K562 (cell line): ENCODE data around the gene PLXDC2. TPM values are rescaled to one million over a fixed set of nuclear protein-coding genes. Genes with fewer than 3 reads are reported as not detected.

Source experiments
- ATAC-seq: fragments of 200-7000 bp; cut with Tn5 transposase; 3 replicates; pipeline ENCODE4 v1.9.1; 2020; ENCODE audit warnings: moderate library complexity
- BruUV-seq: library from RNA; stranded (reverse); fragments of 400-500 nt; replicated peaks from 2 replicates; lab custom pipeline; 2021; lab: Mats Ljungman, UMichigan
- CTCF ChIA-PET: fragments of 300-600 bp; formaldehyde crosslinking; extraction: SDS; loops from one replicate; lab custom pipeline; 2021; ENCODE audit warnings: low intra/inter-chr PET ratio; lab: Yijun Ruan, JAX
- POLR2A ChIA-PET: fragments of 300-600, 350-650 bp; sonication (Branson Sonifier 250); formaldehyde crosslinking; extraction: SDS; loops from one replicate; lab custom pipeline; 2021; ENCODE audit warnings: antibody characterized with exemption, inconsistent platforms; lab: Yijun Ruan, JAX
- DNase-seq, 4 experiments: peaks; one replicate each; pipeline versions ENCODE4 v3.0.0 to v3.0.0-alpha.2; 2011 to 2018; ENCODE audit warnings: low spot score in 3 of 4, mixed read lengths in 3 of 4; ENCODE audit errors: extremely low read depth in 1 of 4
- FAIRE-seq: peaks from 2 replicates; lab custom pipeline; 2011; peaks lifted over from hg19 to GRCh38; lab: Jason Lieb, UNC
- H2AFZ ChIP-seq: 2 replicates; pipeline ENCODE4 v1.6.0; 2011; ENCODE audit warnings: low read depth, low read length, control low read depth, inconsistent platforms
- H3K27ac ChIP-seq: fragments of 200-600 bp; 3 replicates; pipeline ENCODE4 v1.8.0; 2011; ENCODE audit warnings: low read depth, mild to moderate bottlenecking, control low read depth, inconsistent platforms, low read length, moderate library complexity, mixed read lengths; ENCODE audit errors: extremely low read depth
- H3K27me3 ChIP-seq, 2 experiments: fragments of 300-600 bp in 1 of 2; 2 replicates in 1 of 2; 3 replicates in 1 of 2; pipeline versions ENCODE4 v1.6.0 to v1.8.0; 2011; ENCODE audit warnings: inconsistent platforms in 2 of 2, low read length in 2 of 2, mild to moderate bottlenecking in 1 of 2, mixed read lengths in 1 of 2, moderate library complexity in 1 of 2; ENCODE audit not compliant: control insufficient read depth in 2 of 2, insufficient read depth in 2 of 2
- H3K36me3 ChIP-seq: fragments of 300-600 bp; 3 replicates; pipeline ENCODE4 v1.8.0; 2011; ENCODE audit warnings: mild to moderate bottlenecking, low read length, inconsistent platforms; ENCODE audit not compliant: control insufficient read depth, insufficient read depth
- H3K4me1 ChIP-seq, 2 experiments: fragments of 200-600 bp in 1 of 2; replicated peaks in 1 of 2; 2 replicates in 1 of 2; 3 replicates in 1 of 2; pipeline versions ENCODE4 v1.5.1 to v1.8.0; 2011; ENCODE audit warnings: inconsistent platforms in 2 of 2, low read length in 2 of 2, mild to moderate bottlenecking in 1 of 2, mixed read lengths in 1 of 2, moderate library complexity in 1 of 2; ENCODE audit not compliant: control insufficient read depth in 2 of 2, insufficient read depth in 2 of 2
- H3K4me2 ChIP-seq: 2 replicates; pipeline ENCODE4 v1.6.1; 2011; ENCODE audit warnings: low read length, control low read depth, inconsistent platforms, mixed read lengths; ENCODE audit not compliant: insufficient read depth
- H3K4me3 ChIP-seq: fragments of 200-600 bp; sonication (generic), shearing (Covaris generic); 2 replicates; pipeline ENCODE4 v1.5.1; 2016; ENCODE audit warnings: control low read depth, inconsistent platforms
- H3K79me2 ChIP-seq: fragments of 200-600 bp; 3 replicates; pipeline ENCODE4 v1.8.0; 2011; ENCODE audit warnings: low read length, inconsistent platforms; ENCODE audit not compliant: control insufficient read depth, insufficient read depth
- H3K9ac ChIP-seq, 2 experiments: 2 replicates each; pipeline versions ENCODE4 v1.6.0 to v1.6.1; 2011; ENCODE audit warnings: low read depth in 2 of 2, low read length in 2 of 2, control low read depth in 1 of 2, inconsistent platforms in 1 of 2, mild to moderate bottlenecking in 1 of 2, mixed read lengths in 1 of 2; ENCODE audit not compliant: insufficient read depth in 1 of 2
- H3K9me1 ChIP-seq: one replicate; pipeline ENCODE4 v1.6.0; 2011; ENCODE audit warnings: inconsistent platforms, mild to moderate bottlenecking, low read length, moderate library complexity; ENCODE audit not compliant: control insufficient read depth, insufficient read depth
- H3K9me3 ChIP-seq: replicated peaks from 2 replicates; pipeline ENCODE4 v1.5.1; 2011; ENCODE audit warnings: low read depth, low read length, inconsistent platforms; ENCODE audit not compliant: control insufficient read depth, insufficient read depth
- H4K20me1 ChIP-seq: replicated peaks from 2 replicates; pipeline ENCODE4 v1.6.1; 2011; ENCODE audit warnings: low read length, inconsistent platforms, mixed read lengths; ENCODE audit not compliant: control insufficient read depth, insufficient read depth
- BDP1 ChIP-seq: IDR thresholded peaks from 3 replicates; pipeline ENCODE4 v1.6.1; 2011; ENCODE audit not compliant: insufficient read length, insufficient read depth
- CCAR2 ChIP-seq: fragments of 200-400 bp; formaldehyde crosslinking; IDR thresholded peaks from 2 replicates; pipeline ENCODE4 v1.6.1; 2017; ENCODE audit warnings: mild to moderate bottlenecking, low read depth, low read length
- CXXC5 ChIP-seq: fragments of 250-450 bp; sonication (Bioruptor Pico); IDR thresholded peaks from 2 replicates; pipeline ENCODE4 v1.8.0; 2022; ENCODE audit warnings: inconsistent platforms, mild to moderate bottlenecking, moderate library complexity
- ELF1 ChIP-seq: fragments of 200-800 bp; sonication (Bioruptor generic); IDR thresholded peaks from 2 replicates; pipeline ENCODE4 v1.6.1; 2016; ENCODE audit warnings: missing genetic modification characterization, missing compliant biosample characterization
- FOXJ2 ChIP-seq: fragments of 200-800 bp; sonication (Bioruptor generic); IDR thresholded peaks from 2 replicates; pipeline ENCODE4 v1.6.1; 2016; ENCODE audit warnings: missing genetic modification characterization, missing compliant biosample characterization
- FOXK1 ChIP-seq: sonication (generic); formaldehyde crosslinking; IDR thresholded peaks from 2 replicates; pipeline ENCODE4 v1.8.0; 2022; ENCODE audit warnings: missing genetic modification reagents, mild to moderate bottlenecking, borderline replicate concordance
- GTF2F1 ChIP-seq: IDR thresholded peaks from 2 replicates; pipeline ENCODE4 v1.6.1; 2011; ENCODE audit warnings: low read depth, low read length, improper control_type of control experiment
- KAT2B ChIP-seq: IDR thresholded peaks from one replicate; pipeline ENCODE4 v1.6.1; 2012; ENCODE audit warnings: low read depth, mild to moderate bottlenecking, control low read depth, inconsistent platforms, low read length, moderate library complexity
- KLF16 ChIP-seq: IDR thresholded peaks from 2 replicates; pipeline ENCODE4 v1.6.1; 2016; ENCODE audit warnings: antibody characterized with exemption
- NONO ChIP-seq, 2 experiments: fragments of 200-400 bp in 1 of 2; fragments of 450-650 bp in 1 of 2; formaldehyde crosslinking in 1 of 2; IDR thresholded peaks; 2 replicates each; pipeline ENCODE4 v1.6.1; 2017; ENCODE audit warnings: low read depth in 2 of 2, mild to moderate bottlenecking in 2 of 2, moderate library complexity in 2 of 2, low read length in 1 of 2
- POLR2H ChIP-seq: IDR thresholded peaks from 2 replicates; pipeline ENCODE4 v1.6.1; 2016; ENCODE audit warnings: missing genetic modification characterization, low read depth, mild to moderate bottlenecking, control low read depth, missing compliant biosample characterization, moderate library complexity
- YBX1 ChIP-seq: fragments of 450-650 bp; IDR thresholded peaks from 2 replicates; pipeline ENCODE4 v1.7.1; 2016; ENCODE audit warnings: mild to moderate bottlenecking
- ZBED1 ChIP-seq: IDR thresholded peaks from 2 replicates; pipeline ENCODE4 v1.6.1; 2014
- ZC3H8 ChIP-seq: fragments of 450-650 bp; IDR thresholded peaks from 2 replicates; pipeline ENCODE4 v1.6.1; 2017
- ZNF146 ChIP-seq: IDR thresholded peaks from one replicate; pipeline ENCODE4 v1.6.1; 2018; ENCODE audit warnings: missing compliant biosample characterization; ENCODE audit not compliant: unreplicated experiment
- ZNF232 ChIP-seq: sonication (generic); formaldehyde crosslinking; IDR thresholded peaks from 2 replicates; pipeline ENCODE4 v1.8.0; 2022; ENCODE audit warnings: mild to moderate bottlenecking, missing genetic modification reagents
- ZNF79 ChIP-seq: fragments of 250-450 bp; sonication (Bioruptor Pico); IDR thresholded peaks from 2 replicates; pipeline ENCODE4 v1.4.0; 2020; ENCODE audit warnings: low read depth, mild to moderate bottlenecking, moderate library complexity
- ZNF830 ChIP-seq: fragments of 250-450 bp; sonication (Bioruptor Pico); IDR thresholded peaks from 2 replicates; pipeline ENCODE4 v1.5.0; 2021; ENCODE audit warnings: mild to moderate bottlenecking
- WGBS: fragments of 100-300 bp; shearing (Covaris generic); methylation state at CpG from one replicate; pipeline ENCODE4 v1.1.6; 2016; ENCODE audit warnings: low coverage, mixed read lengths; ENCODE audit not compliant: insufficient coverage; ENCODE audit errors: missing lambda C conversion rate; 5-methylcytosine and 5-hydroxymethylcytosine counted together
- in situ Hi-C: fragments of 300-500 bp; cut with MboI; formaldehyde crosslinking; loops from 4 replicates; pipeline ENCODE4 v1.15.0; 2018; ENCODE audit warnings: inconsistent platforms, mixed read lengths
- intact Hi-C: fragments of 100-400 bp; cut with micrococcal nuclease; formaldehyde crosslinking; loops from 2 replicates; pipeline ENCODE4 v1.14.2; 2022
- polyA plus RNA-seq, 8 experiments: library from polyadenylated mRNA; depleted of rRNA in 4 of 8; stranded (reverse) in 5 of 8; unstranded in 3 of 8; fragments of >200 nt; fragmentation: Nextera tagmentation in 2 of 8; fragmentation: Illumina TruSeq in 1 of 8; extraction: Ambion mirVana in 2 of 8; extraction: Trizol in 1 of 8; gene quantifications; 2 replicates each; pipeline versions ENCODE4 v1.2.1 to v1.2.3, GENCODE V29; 2011 to 2014; ENCODE audit warnings: inconsistent platforms in 1 of 8, missing spikeins in 1 of 8
- total RNA-seq, 7 experiments: library from RNA; depleted of rRNA in 6 of 7; stranded (reverse); fragments of >200 nt in 6 of 7; fragmentation: Illumina TruSeq in 2 of 7; extraction: Trizol in 2 of 7; gene quantifications; 2 replicates each; pipeline versions ENCODE4 v1.2.1 to v1.2.3, GENCODE V29; 2011 to 2021; ENCODE audit warnings: low replicate concordance in 1 of 7
- TF ChIP-seq, protein P1 (sequence below), 2 experiments: IDR thresholded peaks in 1 of 2; conservative IDR thresholded peaks in 1 of 2; 2 replicates each; pipeline ENCODE4 v1.6.1; 2016; ENCODE audit warnings: low read depth in 2 of 2, mild to moderate bottlenecking in 1 of 2, missing compliant biosample characterization in 1 of 2, missing genetic modification characterization in 1 of 2, moderate library complexity in 1 of 2
- TF ChIP-seq, protein P2 (sequence below): fragments of 250-450 bp; sonication (Bioruptor Pico); IDR thresholded peaks from 2 replicates; pipeline ENCODE4 v1.5.0; 2020; ENCODE audit warnings: mild to moderate bottlenecking

The PLXDC2 gene
- total and polyA plus RNA-seq, 9 of the 15 experiments (the other 6 are each of a cell fraction or from before 2014, with no cell fraction given): 0.01 to 0.33 (median 0.10) TPM; not detected in 3

DNA sequence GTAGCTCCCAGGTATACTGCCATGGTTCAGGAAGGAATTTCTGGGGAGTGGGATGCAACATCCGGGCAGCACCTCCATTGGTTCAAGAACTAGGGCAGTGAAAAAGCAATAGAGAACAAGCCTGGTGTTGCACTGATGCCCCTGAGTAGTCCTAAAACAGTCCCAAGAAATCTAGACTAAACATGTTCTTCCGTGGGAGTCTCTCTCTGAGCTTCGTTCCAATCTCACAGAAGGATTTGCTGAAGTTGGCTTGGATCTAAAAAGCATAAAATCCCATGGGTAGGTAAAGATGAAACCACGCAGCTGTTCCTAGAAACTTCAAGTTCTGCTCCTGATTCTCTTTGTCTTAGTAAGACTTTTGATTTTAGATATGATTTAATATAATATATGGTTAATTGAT is 154.5 kb downstream of the PLXDC2 start (continued):
- TF ChIP-seq CXXC5: no peak
- no peak for TF ChIP-seq CCAR2
- TF ChIP-seq ZNF79: no peak
- TF ChIP-seq FOXJ2: no peak
- TF ChIP-seq POLR2H (tag): no peak
- TF ChIP-seq NONO (IDR thresholded peaks at IDR 0.05; ENCODE audit: low read depth in 2 of 2, low read length in 1 of 2): no peak
- TF ChIP-seq KLF16: no peak

DNA sequence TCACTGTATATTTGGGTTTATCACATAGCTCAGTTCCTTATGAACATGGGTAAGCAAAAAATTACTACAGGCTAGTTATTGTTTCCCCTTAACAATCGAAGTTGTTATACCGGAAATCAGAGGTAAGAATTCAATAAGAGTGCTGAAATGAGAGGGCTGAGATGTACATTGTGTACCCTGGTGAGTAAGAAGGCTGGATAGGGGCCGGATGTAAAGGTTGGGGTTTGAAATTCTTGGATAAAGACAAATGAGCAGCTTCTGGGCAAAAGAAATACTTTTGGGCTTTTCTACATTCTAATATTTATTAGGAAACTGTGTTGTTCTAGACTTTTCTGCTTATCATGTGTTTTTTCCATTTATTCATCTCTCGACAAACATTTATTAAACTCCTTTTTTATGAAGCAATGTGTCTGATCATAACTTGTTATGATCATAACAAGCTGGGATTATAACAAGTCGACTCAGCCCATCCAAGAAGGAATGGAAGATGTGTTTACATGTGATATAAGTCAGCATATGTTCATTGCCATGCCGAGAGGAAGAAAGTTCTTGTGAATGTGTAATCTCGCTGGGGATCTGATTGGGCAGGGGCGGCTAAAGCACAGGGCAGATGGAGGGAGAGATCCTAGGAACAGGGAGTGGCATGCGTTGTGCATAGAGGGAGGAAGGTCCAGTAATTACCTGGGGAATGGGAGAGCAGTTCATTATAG is 155.3 kb downstream of the PLXDC2 start:
- H3K9me1 ChIP-seq: no peaks in the 10 kb centered on the region
- H3K9ac ChIP-seq: no peak overlapping the region
- H3K4me3 ChIP-seq: no peak overlapping the region
- no peaks in the 10 kb centered on the region for H4K20me1 ChIP-seq
- H3K27me3 ChIP-seq: no peaks in the 10 kb centered on the region
- BruUV-seq: no TSS peak
- 0% methylated on average over 9 of the region's 9 CpGs for WGBS
- CTCF ChIA-PET: no interaction called here
- no peak for ATAC-seq
- no peaks in the 10 kb centered on the region for H3K79me2 ChIP-seq
- TF ChIP-seq KAT2B (no peak), ZNF830 (no peak), ZNF232 (CRISPR knock-in tag) (no peak), ELF1 (no peak), ZBED1 (no peak), BDP1 (no peak), YBX1 (no peak), ZC3H8 (no peak), FOXK1 (CRISPR knock-in tag) (no peak), GTF2F1 (no peak), ZNF146 (CRISPR knock-in tag) (no peak)
- TF ChIP-seq, protein P1, sequence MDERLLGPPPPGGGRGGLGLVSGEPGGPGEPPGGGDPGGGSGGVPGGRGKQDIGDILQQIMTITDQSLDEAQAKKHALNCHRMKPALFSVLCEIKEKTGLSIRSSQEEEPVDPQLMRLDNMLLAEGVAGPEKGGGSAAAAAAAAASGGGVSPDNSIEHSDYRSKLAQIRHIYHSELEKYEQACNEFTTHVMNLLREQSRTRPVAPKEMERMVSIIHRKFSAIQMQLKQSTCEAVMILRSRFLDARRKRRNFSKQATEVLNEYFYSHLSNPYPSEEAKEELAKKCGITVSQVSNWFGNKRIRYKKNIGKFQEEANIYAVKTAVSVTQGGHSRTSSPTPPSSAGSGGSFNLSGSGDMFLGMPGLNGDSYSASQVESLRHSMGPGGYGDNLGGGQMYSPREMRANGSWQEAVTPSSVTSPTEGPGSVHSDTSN (CRISPR knock-in tag; IDR thresholded peaks at IDR 0.05; ENCODE audit: low read depth): no peak
- TF ChIP-seq, protein P1 (tag; conservative IDR thresholded peaks at IDR 0.05; ENCODE audit: low read depth): no peak
- TF ChIP-seq, protein P2, sequence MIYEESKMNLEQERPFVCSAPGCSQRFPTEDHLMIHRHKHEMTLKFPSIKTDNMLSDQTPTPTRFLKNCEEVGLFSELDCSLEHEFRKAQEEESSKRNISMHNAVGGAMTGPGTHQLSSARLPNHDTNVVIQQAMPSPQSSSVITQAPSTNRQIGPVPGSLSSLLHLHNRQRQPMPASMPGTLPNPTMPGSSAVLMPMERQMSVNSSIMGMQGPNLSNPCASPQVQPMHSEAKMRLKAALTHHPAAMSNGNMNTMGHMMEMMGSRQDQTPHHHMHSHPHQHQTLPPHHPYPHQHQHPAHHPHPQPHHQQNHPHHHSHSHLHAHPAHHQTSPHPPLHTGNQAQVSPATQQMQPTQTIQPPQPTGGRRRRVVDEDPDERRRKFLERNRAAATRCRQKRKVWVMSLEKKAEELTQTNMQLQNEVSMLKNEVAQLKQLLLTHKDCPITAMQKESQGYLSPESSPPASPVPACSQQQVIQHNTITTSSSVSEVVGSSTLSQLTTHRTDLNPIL (CRISPR knock-in tag): no peak
- TF ChIP-seq, all 486 proteins: peak for 0
- FAIRE-seq (no peak), DNase-seq (no peak)
- H3K27ac ChIP-seq: no peak overlapping the region
- intact Hi-C loops: no loop called here
- H3K36me3 ChIP-seq: no peaks in the 10 kb centered on the region
- H3K4me2 ChIP-seq: no peak overlapping the region
- POLR2A ChIA-PET: no interaction called here
- no peak overlapping the region for H2AFZ ChIP-seq
- in situ Hi-C loops: no loop called here
- H3K9me3 ChIP-seq: no peaks in the 10 kb centered on the region
- no peaks in the 10 kb centered on the region for H3K4me1 ChIP-seq
